DMS 273 treated with DMSO at 0.1 percent for 48 hours (cell line): ENCODE measurements around the gene CMTM2.
"Not testable (repeated sequence)": the region's sequence is repeated elsewhere in the genome, so short reads cannot be mapped to it uniquely, and the experiment has no call there.

ENCODE experiments used
- DNase-seq: peaks from one replicate; lab custom pipeline; 2025; lab: John Stamatoyannopoulos, UW

Gene CMTM2

DNA sequence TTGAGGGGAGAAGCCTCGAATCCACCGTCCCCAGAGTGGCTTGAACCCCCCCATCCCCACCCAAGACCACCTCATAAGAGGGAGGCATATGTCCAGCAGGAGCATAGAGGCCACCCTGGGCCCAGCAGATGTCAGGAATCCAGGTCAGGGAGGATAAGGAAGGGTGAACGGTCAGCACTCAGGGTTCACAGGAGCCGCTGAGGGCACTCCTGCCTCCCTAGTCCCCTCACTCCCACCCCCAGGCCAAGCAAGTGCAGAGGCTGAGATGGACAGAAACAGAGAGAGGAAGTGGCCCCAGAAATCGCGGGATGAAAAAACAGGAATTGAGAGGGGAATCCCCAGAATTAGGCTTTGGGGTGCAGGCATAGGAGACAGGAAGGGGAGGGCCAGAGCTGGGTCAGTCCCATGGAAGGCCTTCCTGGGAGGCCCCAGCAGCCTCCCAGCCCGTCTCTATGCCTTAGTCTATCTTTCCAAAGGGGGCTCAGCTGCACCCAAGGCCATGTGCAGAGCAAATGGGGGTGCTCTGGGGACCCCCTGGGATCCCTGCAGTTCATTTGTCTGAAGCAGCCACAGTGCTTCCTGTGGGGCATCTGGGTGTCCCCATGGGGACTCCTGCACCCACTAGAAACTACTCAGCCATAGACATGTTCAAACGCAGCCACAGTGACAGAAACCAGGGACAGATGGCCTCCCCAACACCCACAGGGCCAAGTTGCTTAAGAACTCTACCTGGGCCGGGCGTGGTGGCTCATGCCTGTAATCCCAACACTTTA, 26.9 kb downstream of the CMTM2 start:
- DNase-seq, result no peak

DNA sequence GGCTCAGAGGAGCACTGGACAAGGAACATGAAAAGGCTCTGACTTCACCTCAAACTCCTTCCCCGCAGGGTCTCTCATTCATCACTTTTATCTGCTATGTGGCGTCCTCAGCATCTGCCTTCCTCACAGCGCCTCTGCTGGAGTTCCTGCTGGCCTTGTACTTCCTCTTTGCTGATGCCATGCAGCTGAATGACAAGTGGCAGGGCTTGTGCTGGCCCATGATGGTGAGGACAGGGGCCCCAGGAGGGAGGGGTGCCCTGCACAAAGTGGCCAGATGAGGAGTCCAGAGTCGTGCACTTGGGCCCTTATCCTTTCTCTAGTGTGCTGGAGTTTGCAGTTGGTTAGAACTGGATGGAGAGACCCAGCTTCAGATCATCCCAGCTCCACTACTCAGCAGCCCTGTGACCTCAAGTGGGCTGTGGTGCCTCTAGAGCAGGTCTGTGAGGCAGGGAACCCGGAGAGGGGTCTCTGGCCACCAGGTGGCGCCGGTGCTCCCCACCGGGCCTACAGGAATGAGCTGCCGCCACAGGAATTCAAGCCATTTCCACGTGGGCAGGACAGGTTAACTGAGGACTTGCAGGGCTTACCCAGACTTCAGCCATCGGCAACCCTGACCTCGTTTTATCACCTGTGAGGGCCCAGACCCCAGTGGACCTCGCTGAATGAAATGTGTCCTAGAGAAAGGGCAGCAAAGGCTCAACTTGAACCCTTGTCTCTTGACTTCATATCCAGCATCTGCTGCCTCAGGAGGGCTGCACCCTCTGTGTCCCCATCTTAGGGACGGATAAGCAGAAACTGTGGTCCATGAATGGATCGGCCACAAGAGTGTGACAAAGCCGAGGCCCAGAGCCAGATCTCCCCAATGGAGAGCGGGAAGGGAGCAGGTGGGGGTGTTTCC, 29.2 kb downstream of the CMTM2 start:
- DNase-seq, result peak; percentile 58

DNA sequence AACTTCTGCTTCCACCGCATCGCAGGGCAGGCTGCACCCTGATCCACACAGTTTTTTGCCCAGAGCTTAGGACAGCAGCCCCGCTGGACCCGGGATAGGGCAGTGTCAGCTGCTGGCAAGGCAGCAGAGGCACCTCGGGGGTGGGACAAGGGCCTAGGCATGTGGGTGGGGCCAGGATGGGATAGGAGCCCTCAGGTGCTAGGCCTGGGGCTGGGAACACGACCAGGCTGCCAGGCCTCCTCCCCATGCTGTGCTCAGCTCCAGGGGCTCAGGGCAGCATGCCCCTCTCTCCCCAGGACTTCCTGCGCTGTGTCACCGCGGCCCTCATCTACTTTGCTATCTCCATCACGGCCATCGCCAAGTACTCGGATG, 29.9 kb downstream of the CMTM2 start:
- no peak for DNase-seq

DNA sequence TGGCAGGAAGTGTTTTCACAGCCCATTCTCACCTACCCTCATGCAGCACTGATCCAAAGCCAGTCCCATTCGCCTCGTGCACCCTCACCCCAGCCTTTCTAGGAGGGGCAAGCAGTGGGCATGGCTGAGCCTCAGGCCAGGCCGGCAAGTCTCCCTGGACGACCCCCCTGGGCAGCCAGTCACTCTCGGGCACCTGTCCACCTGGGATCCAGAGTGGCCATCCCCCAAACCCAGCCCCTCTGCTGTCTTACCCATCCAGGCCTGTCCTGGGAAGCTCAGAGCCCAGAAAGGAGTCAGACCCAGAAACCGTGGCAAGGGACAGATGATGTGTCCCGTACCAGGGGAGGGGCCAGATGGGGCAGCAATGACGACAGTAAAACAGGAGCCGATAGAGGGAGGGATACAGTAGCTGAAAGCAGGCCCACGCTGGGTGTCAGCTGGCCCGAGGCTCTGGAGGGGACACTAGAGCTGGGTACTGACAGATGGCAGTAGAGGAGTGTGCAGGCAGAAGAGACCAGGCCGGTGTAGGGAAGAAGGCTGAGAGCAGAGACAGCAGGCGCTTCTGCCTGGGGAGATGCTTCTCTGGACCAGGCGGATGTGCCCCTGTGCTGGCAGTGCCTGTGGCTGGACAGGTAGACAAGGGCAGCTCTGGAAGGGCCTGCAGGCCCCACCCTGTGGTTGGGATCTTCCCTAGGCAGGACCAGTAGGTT, 31.0 kb downstream of the CMTM2 start:
- DNase-seq, result peak; percentile 80

DNA sequence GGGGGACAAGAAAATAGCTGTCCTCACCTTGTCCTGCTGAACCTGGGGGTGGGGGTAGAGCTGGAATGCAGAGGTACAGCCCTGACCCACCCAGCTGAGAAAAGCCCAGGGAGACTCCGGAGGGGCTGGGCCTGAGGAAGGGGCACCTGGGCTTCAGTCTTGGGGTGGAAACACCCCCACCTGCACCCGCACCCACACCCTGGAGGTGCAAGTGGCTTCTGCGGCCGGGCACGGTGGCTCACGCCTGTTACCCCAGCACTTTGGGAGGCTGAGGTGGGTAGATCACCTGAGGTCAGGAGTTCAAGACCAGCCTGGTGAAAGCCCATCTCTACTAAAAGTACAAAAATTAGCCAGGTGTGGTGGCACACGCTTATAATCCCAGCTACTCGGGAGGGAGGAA, 32.6 kb downstream of the CMTM2 start:
- not testable (repeated sequence) for DNase-seq

DNA sequence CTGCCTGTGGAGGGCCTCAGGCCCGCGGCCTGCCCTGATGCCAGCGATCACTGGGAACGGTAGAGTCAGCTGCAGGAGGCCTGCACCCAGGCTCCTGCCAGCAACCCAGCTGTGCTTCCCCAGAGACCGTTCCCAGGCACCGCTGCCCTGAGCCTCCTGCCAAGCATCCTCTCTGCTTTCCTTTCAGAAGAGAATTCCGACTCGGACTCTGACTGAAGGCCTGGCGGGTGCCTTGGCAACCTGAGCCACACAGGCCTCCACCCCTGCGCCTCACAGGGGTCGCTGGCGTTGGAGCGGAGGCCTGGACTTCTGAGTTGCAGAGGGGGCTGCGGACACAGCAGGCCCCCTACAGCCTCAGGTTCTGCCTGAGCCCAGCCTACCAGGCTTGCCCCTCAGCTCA, 33.2 kb downstream of the CMTM2 start:
- DNase-seq, result no peak

DNA sequence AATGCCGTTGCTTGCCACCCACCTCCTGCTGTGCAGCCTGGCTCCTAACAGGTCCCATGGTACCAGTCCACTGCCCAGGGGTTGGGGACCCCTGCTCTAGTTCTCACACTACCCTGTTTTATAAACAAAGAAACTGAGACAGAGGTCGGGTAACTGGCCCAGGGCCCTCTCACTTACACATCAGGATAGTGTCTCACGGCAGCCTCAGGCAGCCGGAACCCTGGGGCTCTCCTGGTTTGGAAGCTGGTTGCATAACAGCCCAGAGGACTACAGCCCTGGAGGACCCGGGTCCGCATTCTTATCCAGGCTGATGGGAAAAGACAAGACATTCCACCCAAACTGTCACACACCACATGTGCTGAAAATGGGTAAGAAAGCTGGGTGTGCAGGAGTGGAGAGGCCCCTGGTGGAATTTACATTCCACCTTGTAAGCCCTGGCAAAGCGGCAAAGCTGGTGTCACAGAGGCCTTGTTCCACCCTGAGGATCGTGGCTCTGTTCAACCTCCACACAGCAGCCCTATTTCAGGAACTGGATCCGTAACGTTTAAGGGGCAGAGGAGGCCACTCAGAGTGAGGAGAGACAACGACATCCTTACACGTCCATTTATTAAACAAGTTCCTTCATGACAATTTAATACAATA, 35.0 kb downstream of the CMTM2 start:
- no peak for DNase-seq

DNA sequence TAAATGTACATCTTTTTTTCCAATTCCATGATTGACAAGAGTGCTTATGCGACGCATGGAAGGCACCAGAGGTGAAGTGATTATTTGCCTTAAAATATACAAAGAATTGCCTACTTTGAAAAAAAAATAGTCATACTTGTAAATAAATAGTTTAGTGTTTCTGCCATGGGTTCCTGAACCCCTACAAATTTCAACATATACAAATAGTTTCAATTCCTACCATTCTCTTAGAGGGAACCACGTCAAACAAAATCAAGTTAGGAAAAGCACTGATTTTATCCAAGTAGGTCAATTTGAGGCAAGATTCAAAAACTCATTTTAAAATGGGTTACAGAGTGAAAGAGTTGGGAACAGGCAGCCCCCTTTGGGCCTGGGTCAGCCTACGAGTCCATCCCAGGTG, 36.9 kb downstream of the CMTM2 start:
- no peak for DNase-seq

DNA sequence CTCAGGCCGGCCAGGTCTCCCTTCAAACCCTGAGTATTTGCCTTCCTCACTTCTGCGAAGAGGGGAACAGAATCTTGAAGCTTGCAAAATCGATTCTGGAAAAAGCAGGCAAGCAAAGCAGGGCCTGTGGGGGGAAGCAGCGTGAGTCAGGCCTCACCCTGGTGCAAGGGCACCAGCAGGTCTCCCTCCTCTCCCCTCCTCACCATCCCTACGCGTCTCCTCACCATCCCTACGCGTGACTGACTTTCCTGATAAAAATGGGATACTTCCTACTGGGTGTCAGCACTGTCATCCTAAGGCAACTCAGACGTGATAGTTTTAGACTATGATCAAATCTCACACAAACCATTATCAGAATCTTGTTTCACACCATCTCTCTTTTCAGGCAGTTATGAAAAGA, 37.3 kb downstream of the CMTM2 start:
- DNase-seq, result no peak

DNA sequence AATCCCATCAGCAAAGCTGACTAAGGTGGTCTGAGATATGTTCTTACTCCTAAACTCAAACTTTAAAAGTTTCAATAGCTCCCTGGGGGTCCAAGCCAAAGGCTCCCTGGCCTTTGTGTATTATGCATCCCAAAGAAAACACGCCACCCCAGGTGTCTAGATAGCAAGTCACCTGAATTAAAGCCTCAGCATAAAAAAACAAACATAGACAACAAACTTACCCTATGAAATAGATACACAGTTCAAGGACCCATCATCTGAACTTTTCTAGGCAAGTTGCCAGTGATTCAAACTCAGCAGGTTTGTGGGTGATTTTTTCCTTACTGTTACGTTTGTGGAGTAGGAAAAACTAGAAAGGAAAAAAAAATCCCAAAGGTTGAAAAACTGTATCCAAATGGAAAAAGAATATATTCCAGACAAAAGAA, 37.8 kb downstream of the CMTM2 start:
- no peak for DNase-seq

DNA sequence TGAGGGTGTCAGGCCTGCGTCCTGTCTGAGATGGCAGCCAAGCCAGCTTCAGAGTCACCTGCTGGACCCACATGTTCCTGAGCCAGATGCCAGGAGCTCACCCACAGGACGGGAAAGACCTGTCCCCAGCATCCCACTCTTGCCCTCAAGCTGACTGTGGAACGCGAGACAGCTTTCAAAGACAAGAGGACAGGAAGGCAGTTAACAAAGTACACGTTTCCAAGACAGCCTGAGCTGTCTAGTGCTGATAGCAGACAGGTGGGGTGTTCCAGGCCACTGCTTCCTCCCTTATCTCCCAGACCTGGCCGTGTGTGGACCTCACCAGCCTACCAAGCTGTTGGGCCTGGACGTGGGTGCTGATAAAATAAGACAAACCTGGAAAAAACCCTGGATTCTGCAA, 38.5 kb downstream of the CMTM2 start:
- DNase-seq, result no peak

DNA sequence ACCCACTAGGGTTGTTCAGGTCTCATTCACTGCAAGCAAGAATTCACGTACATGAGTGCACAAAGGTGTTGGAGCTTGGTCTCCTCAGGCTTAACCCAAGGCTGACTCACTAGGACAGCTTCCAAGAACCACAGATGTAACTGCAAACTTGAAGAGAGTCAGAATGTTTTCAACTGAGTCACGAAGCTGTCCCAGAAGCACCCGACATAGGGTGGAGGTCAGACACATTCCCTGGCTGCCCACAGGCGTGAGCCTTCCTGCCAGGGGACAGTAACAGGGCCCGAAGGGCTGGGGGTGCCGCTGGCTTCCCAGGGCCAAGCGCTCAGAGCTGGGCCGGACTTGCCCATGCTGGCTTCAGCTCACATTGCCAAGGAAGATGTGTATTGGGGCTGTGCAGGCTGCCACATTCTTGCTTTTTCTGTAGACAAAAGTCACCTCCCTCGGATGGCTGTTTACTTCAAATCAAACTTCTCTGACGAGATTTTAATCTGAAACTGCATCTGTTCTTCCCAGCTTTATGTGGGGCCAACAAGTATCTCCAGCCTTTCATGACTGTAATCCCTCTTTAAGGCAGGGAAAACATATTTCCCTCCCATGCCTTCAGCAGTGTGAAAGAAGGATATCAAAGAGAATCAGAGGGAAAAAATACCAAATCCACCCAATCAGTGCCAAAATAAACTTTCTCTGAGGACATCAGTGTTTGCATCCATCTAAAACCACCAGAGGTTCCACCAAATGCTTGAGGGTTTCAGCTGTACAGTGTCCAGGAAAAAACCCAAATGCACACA, 39.5 kb downstream of the CMTM2 start:
- no peak for DNase-seq

DNA sequence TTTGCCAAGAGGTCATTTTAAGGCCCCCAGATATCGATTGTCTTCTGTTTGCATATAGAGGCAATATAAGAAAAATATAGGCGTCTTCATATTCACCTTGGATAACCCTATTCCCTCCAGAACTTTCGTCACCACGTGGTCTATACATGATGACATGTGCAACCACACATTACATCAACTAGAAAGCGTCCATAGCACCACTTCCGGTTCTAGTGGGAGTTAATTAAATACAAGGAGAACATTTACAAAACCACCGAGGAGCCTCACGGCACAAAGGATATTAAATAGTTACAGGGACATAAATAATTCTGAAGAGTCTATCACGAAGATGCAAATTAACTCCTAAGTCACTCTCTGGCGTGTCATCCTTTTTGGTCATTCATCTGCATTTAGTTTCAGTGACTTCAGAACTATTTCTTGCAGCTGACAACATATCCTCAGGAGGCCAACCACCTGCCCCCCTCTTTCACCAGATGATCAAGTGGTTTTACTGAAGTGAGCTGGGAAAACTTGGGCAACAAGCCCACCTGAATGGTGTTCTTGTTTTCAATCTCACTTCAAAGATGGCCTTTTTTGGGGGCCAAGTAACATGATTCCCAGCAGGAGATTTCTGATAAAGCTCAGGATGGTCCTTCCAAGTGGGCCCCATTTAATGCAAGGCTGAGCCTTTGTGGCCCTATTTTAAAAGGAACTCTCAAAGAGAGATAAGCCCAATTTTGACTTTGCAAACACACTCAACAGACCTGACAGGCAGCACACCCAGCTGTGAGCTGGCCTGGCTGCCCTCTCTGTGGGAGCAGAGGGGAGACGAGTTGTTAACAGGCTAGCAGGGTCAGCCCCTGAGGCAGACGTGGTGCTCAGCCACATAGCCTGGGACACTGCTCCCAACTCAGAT, 40.5 kb downstream of the CMTM2 start:
- DNase-seq, result no peak

DNA sequence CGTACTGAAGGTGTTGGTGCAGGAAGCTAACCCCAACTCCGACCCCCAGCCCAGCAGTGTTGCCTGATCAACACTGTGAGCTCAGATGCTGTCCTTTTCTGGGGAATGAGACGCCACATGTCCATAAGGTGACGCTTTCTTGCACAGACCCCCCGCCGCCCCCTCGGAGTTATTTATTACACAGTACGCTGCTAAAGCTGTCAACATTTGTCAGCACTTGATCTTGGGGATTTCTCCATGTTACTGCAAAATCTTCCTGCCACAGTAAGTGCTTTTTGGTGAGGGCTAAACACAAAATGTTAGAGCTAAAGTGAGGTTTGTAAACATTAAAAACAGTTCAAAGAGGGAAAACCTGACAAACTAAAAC, 41.1 kb downstream of the CMTM2 start:
- DNase-seq, result no peak

DNA sequence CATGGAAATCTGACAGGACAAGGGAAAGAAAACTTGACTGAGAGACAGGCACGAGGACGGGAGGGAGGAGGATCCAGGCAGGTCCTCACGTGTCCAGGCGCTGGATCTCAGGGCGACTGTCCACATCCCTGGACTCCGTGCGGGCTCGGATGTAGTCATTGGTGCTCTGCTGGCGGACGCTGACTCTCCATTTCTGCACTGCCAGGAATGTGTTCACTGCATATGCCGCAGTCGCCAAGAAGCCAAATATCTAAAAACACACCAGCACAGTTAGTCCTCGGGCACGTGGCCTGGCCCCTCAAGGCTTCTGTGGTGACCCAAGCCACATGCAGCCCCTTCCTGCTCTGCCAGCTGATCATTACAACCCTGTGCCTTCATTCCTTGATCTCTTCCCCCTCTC, 42.7 kb downstream of the CMTM2 start:
- DNase-seq, result no peak

DNA sequence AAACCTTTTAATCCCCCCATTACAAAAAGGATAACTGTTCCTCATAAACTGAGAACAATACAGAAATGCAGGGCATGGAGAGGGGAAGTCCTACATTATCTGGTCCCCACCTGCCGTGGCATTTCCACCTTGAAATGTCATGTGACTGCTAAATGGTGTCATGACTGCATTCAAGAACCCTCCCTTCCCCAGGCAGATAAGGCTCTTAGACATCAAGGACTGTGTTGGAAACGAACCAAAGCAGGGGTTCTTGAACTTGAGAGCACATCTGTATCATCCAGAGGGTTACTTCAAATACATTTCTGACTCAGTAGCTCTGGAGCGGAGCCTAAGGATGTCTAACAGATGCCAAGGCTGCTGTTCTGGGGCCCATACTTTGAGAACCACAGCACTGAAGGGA, 43.6 kb downstream of the CMTM2 start:
- no peak for DNase-seq

DNA sequence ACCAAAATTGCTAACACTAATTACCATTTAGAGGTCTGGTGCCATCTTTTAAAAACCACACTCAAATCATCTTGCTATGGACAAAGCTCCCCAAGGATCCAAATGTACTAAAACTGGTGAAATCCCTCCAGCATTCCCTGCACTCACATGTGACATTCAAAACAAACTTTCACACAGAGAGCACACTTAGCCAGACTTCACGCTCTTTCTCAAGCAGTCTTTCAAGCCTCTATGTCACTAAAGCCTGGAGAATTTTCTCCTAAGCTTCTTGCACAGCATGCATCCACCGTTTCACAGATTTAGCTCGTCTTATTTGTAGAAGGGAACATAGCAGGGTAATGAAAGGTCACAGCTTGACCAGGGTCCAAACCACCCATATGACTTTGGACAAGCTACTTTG, 44.5 kb downstream of the CMTM2 start:
- DNase-seq, result no peak

DNA sequence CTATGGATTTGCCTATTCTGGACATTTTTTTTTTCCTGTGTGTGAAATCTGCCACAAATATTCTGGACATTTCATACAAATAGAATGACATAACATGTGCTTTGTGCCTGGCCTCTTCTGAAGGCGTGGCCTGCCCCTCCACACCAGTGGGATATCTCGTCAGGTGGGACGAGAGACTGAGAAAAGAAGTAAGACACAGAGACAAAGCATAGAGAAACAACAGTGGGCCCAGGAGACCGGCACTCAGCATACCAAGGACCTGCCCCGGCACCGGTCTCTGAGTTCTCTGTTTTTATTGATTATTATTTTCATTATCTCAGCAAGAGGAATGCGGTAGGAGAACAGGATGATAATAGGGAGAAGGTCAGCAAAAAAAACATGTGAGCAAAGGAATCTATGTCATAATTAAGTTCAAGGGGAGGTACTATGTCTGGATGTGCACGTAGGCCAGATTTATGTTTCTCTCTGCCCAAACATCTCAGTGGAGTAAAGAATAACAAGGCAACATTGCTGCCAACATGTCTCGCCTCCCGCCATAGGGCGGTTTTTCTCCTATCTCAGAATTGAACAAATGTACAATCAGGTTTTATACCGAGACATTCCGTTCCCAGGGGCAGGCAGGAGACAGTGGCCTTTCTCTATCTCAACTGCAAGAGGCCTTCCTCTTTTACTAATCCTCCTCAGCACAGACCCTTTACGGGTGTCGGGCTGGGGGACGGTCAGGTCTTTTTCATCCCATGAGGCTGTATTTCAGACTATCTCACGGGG, 48.5 kb downstream of the CMTM2 start:
- DNase-seq, result not testable (repeated sequence)

DNA sequence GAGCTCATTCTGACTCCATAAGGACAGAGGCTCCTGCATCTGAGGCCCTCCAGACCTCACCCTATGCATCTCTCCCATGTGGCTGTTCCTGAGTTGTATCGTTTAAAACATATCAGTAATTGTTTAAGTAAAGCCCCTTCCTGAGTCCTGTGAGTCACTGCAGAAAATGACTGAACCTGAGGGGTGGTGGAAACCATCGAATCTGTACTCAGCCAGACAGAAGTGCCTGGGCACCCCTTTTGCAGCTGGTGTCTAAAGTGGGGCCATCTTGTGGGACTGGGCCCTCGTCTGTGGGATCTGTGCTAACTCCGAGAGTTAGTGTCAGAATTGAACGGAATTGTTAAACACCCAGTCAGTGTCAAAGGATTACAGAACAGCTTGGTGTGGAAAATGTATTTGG, 50.6 kb downstream of the CMTM2 start:
- no peak for DNase-seq
